H9 (cell line): ENCODE data around the gene IRF7. TPM values are rescaled to one million over a fixed set of nuclear protein-coding genes. Genes with fewer than 3 reads are reported as not detected.

Source experiments
- DNase-seq: peaks from one replicate; pipeline ENCODE4 v3.0.0-alpha.2; 2017
- H2AFZ ChIP-seq: one replicate; pipeline ENCODE4 v1.6.1; 2013; ENCODE audit warnings: mild to moderate bottlenecking, low read length, control low read depth, moderate library complexity
- H2AK5ac ChIP-seq: 2 replicates; pipeline ENCODE4 v1.6.1; 2013; ENCODE audit warnings: low read length, control low read depth, mixed read lengths; ENCODE audit not compliant: insufficient read length
- H2BK120ac ChIP-seq: one replicate; pipeline ENCODE4 v1.6.1; 2013; ENCODE audit warnings: low read depth, mild to moderate bottlenecking, low read length, control low read depth, inconsistent platforms; ENCODE audit not compliant: poor library complexity, severe bottlenecking
- H2BK12ac ChIP-seq: 2 replicates; pipeline ENCODE4 v1.6.1; 2013; ENCODE audit warnings: low read length, control low read depth, mixed read lengths, low read depth; ENCODE audit not compliant: insufficient read length
- H2BK15ac ChIP-seq: 2 replicates; pipeline ENCODE4 v1.6.1; 2013; ENCODE audit warnings: low read depth, low read length, control low read depth
- H2BK20ac ChIP-seq: one replicate; pipeline ENCODE4 v1.6.1; 2013; ENCODE audit warnings: low read depth, mild to moderate bottlenecking, low read length, control low read depth, inconsistent platforms; ENCODE audit not compliant: poor library complexity, severe bottlenecking
- H2BK5ac ChIP-seq: 2 replicates; pipeline ENCODE4 v1.6.1; 2013; ENCODE audit warnings: low read length, control low read depth, mixed read lengths; ENCODE audit not compliant: insufficient read length
- H3K14ac ChIP-seq: 2 replicates; pipeline ENCODE4 v1.6.1; 2013; ENCODE audit warnings: low read length, control low read depth; ENCODE audit not compliant: insufficient read depth
- H3K18ac ChIP-seq: 2 replicates; pipeline ENCODE4 v1.6.1; 2013; ENCODE audit warnings: low read depth, mild to moderate bottlenecking, mixed read lengths, low read length, control low read depth; ENCODE audit not compliant: insufficient read length
- H3K23ac ChIP-seq: 2 replicates; pipeline ENCODE4 v1.6.1; 2013; ENCODE audit warnings: low read length, control low read depth, mixed read lengths, low read depth; ENCODE audit not compliant: insufficient read length
- H3K23me2 ChIP-seq: 2 replicates; pipeline ENCODE4 v1.6.1; 2013; ENCODE audit warnings: low read depth, mild to moderate bottlenecking, mixed read lengths, low read length, control low read depth; ENCODE audit not compliant: insufficient read length, poor library complexity, severe bottlenecking
- H3K27ac ChIP-seq: 2 replicates; pipeline ENCODE4 v1.5.1; 2013; ENCODE audit warnings: low read length, control low read depth, mixed read lengths, low read depth; ENCODE audit not compliant: insufficient read length
- H3K27me3 ChIP-seq: 2 replicates; pipeline ENCODE4 v1.6.1; 2013; ENCODE audit warnings: low read length, control low read depth, inconsistent platforms; ENCODE audit not compliant: insufficient read depth
- H3K4ac ChIP-seq: 2 replicates; pipeline ENCODE4 v1.6.1; 2013; ENCODE audit warnings: low read depth, mild to moderate bottlenecking, control low read depth, inconsistent platforms, low read length, moderate library complexity
- H3K4me1 ChIP-seq: 2 replicates; pipeline ENCODE4 v1.6.1; 2013; ENCODE audit warnings: low read length, control low read depth, inconsistent platforms; ENCODE audit not compliant: insufficient read depth
- H3K4me2 ChIP-seq: 2 replicates; pipeline ENCODE4 v1.6.1; 2013; ENCODE audit warnings: low read length, control low read depth, mixed read lengths; ENCODE audit not compliant: insufficient read length, insufficient read depth
- H3K56ac ChIP-seq: 2 replicates; pipeline ENCODE4 v1.6.1; 2013; ENCODE audit warnings: low read depth, mild to moderate bottlenecking, mixed read lengths, low read length, control low read depth; ENCODE audit not compliant: insufficient read length
- H3K79me1 ChIP-seq: 2 replicates; pipeline ENCODE4 v1.6.1; 2013; ENCODE audit warnings: low read depth, mild to moderate bottlenecking, moderate library complexity, low read length, control low read depth, inconsistent platforms; ENCODE audit not compliant: insufficient read depth, poor library complexity, severe bottlenecking
- H3K79me2 ChIP-seq: 2 replicates; pipeline ENCODE4 v1.6.1; 2013; ENCODE audit warnings: low read length, control low read depth, inconsistent platforms; ENCODE audit not compliant: insufficient read depth
- H3K9ac ChIP-seq: 2 replicates; pipeline ENCODE4 v1.6.1; 2013; ENCODE audit warnings: low read length, control low read depth, mixed read lengths; ENCODE audit not compliant: insufficient read length; ENCODE audit errors: extremely low read depth
- H3K9me3 ChIP-seq: one replicate; pipeline ENCODE4 v1.6.1; 2013; ENCODE audit warnings: low read depth, low read length, inconsistent platforms; ENCODE audit not compliant: control insufficient read depth
- H3T11ph ChIP-seq: one replicate; pipeline ENCODE4 v1.6.1; 2013; ENCODE audit warnings: mild to moderate bottlenecking, low read length, control low read depth, inconsistent platforms
- H4K20me1 ChIP-seq: one replicate; pipeline ENCODE4 v1.6.1; 2013; ENCODE audit not compliant: control insufficient read depth, insufficient read length, insufficient read depth
- H4K5ac ChIP-seq: 2 replicates; pipeline ENCODE4 v1.6.1; 2013; ENCODE audit warnings: low read depth, mild to moderate bottlenecking, mixed read lengths, low read length, control low read depth; ENCODE audit not compliant: insufficient read length
- H4K8ac ChIP-seq: replicated peaks from 2 replicates; pipeline ENCODE4 v1.6.1; 2013; ENCODE audit warnings: low read length, control low read depth, mixed read lengths, low read depth; ENCODE audit not compliant: insufficient read length
- H4K91ac ChIP-seq: 2 replicates; pipeline ENCODE4 v1.6.1; 2013; ENCODE audit warnings: low read depth, mild to moderate bottlenecking, moderate library complexity, mixed read lengths, low read length, control low read depth; ENCODE audit not compliant: insufficient read length
- H3K27ac Mint-ChIP-seq, 3 experiments: 2 replicates in 2 of 3; 3 replicates in 1 of 3; pipeline ENCODE4 v1.8.0; 2020 to 2021; ENCODE audit warnings: mixed read lengths in 3 of 3, mild to moderate bottlenecking in 1 of 3, moderate library complexity in 1 of 3
- H3K27me3 Mint-ChIP-seq: 2 replicates; pipeline ENCODE4 v1.8.0; 2021; ENCODE audit warnings: low read depth, mild to moderate bottlenecking, moderate library complexity, mixed read lengths
- H3K36me3 Mint-ChIP-seq, 3 experiments: 2 replicates in 2 of 3; 3 replicates in 1 of 3; pipeline ENCODE4 v1.8.0; 2020 to 2021; ENCODE audit warnings: low read depth in 3 of 3, mixed read lengths in 3 of 3; ENCODE audit not compliant: insufficient read depth in 1 of 3
- H3K4me1 Mint-ChIP-seq, 2 experiments: 2 replicates each; pipeline ENCODE4 v1.8.0; 2020; ENCODE audit warnings: mixed read lengths in 2 of 2
- H3K4me3 Mint-ChIP-seq, 2 experiments: 2 replicates in 1 of 2; 3 replicates in 1 of 2; pipeline ENCODE4 v1.8.0; 2020 to 2021; ENCODE audit warnings: mild to moderate bottlenecking in 2 of 2, mixed read lengths in 2 of 2, moderate library complexity in 1 of 2
- H3K9me3 Mint-ChIP-seq, 2 experiments: 2 replicates in 1 of 2; 3 replicates in 1 of 2; pipeline ENCODE4 v1.8.0; 2020; ENCODE audit warnings: mild to moderate bottlenecking in 2 of 2, mixed read lengths in 2 of 2, moderate library complexity in 1 of 2
- WGBS: extraction: QIAGEN DNeasy Blood & Tissue Kit; methylation state at CpG from one replicate; pipeline ENCODE4 v1.1.7; 2013; ENCODE audit warnings: missing lambda C conversion rate, low lambda C conversion rate, mixed read lengths; ENCODE audit not compliant: insufficient read length; ENCODE audit errors: extremely low coverage; 5-methylcytosine and 5-hydroxymethylcytosine counted together
- total RNA-seq: library from RNA; stranded (reverse); gene quantifications from 2 replicates; pipeline ENCODE4 v1.2.1, GENCODE V29; 2021
- TF ChIP-seq, protein P1 (sequence below): fragments of 200-600 bp; sonication (generic); conservative IDR thresholded peaks from 3 replicates; pipeline ENCODE4 v1.8.0; 2021; ENCODE audit warnings: antibody characterized with exemption, mild to moderate bottlenecking

The IRF7 gene
- total RNA-seq, 1 experiment from 2014 or later, result 9.8 TPM

DNA sequence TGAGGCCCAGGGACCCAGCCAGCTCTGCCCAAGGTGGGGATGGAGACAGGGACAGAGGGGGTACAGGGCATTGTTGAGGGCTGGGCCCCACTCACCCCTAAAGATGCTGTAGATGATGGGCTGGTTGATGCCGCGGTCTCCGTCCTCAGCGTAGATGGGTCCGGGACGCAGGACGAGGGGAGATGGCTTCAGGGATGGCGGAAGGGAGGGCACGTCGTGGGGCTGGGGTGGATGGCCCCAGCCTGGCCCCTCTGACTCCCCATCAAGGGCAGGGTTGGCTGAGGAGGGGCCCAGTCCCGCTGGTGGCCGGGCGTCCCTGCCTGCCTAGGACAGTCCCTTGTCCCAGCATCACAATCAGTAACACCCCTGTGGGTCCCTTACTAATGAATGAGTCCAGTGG lies 4.5 kb upstream of the IRF7 start:
- Mint-ChIP-seq H3K9me3 (no peaks in the 10 kb centered on the region), H3K4me1 (peaks cover 2 to 4% of the 10 kb centered on the region in 2 experiments; a peak in 2 of 4 replicates), H3K27ac (no peak overlapping the region; a peak in 1 of 7 replicates), H3K27me3 (peaks cover 4% of the 10 kb centered on the region), H3K36me3 (peaks cover 0 to 3% (median 0%) of the 10 kb centered on the region in 3 experiments; a peak in 1 of 7 replicates), H3K4me3 (no peak overlapping the region)
- Histone ChIP-seq H2BK20ac (no peak overlapping the region), H3K4me1 (no peaks in the 10 kb centered on the region), H3T11ph (no peak overlapping the region), H2BK5ac (no peak overlapping the region), H2BK120ac (no peak overlapping the region), H4K20me1 (no peaks in the 10 kb centered on the region), H2BK15ac (no peak overlapping the region), H3K79me2 (no peaks in the 10 kb centered on the region), H4K5ac (no peak overlapping the region), H3K27me3 (no peaks in the 10 kb centered on the region), H3K4ac (no peak overlapping the region), H3K56ac (no peak overlapping the region), H3K79me1 (no peaks in the 10 kb centered on the region), H3K18ac (no peak overlapping the region), H2AK5ac (no peak overlapping the region), H3K4me2 (no peak overlapping the region), H2BK12ac (no peak overlapping the region), H4K91ac (no peak overlapping the region), H3K9ac (no peak overlapping the region), H3K14ac (no peak overlapping the region), H3K27ac (no peak overlapping the region), H2AFZ (no peak overlapping the region), H3K9me3 (no peaks in the 10 kb centered on the region), H3K23me2 (peaks cover 4% of the 10 kb centered on the region), H4K8ac (no peak overlapping the region), H3K23ac (no peak overlapping the region)
- TF ChIP-seq, protein P1, sequence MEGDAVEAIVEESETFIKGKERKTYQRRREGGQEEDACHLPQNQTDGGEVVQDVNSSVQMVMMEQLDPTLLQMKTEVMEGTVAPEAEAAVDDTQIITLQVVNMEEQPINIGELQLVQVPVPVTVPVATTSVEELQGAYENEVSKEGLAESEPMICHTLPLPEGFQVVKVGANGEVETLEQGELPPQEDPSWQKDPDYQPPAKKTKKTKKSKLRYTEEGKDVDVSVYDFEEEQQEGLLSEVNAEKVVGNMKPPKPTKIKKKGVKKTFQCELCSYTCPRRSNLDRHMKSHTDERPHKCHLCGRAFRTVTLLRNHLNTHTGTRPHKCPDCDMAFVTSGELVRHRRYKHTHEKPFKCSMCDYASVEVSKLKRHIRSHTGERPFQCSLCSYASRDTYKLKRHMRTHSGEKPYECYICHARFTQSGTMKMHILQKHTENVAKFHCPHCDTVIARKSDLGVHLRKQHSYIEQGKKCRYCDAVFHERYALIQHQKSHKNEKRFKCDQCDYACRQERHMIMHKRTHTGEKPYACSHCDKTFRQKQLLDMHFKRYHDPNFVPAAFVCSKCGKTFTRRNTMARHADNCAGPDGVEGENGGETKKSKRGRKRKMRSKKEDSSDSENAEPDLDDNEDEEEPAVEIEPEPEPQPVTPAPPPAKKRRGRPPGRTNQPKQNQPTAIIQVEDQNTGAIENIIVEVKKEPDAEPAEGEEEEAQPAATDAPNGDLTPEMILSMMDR, result no peak
- WGBS, result no CpG with 5 or more reads among the region's 13 CpGs
- DNase-seq, result no peak
